IMR-90 (cell line): Measurements from ENCODE around the gene EIF3A. TPM values are rescaled to one million over a fixed set of nuclear protein-coding genes. Genes with fewer than 3 reads are reported as not detected.

Experiments
- ATAC-seq: fragments of 200-7000 bp; cut with Tn5 transposase; 2 replicates; pipeline ENCODE4 v1.9.1; 2020; ENCODE audit warnings: low read depth, mild to moderate bottlenecking, moderate library complexity
- BruUV-seq: library from RNA; stranded (reverse); fragments of 400-500 nt; replicated peaks from 2 replicates; lab custom pipeline; 2021; lab: Mats Ljungman, UMichigan
- CTCF ChIA-PET: fragments of 300-600 bp; formaldehyde crosslinking; extraction: SDS; loops from one replicate; lab custom pipeline; 2021; ENCODE audit warnings: antibody characterized with exemption; lab: Yijun Ruan, JAX
- POLR2A ChIA-PET: fragments of 300-600 bp; sonication (Branson Sonifier 250); formaldehyde crosslinking; loops from one replicate; lab custom pipeline; 2022; ENCODE audit warnings: antibody characterized with exemption; ENCODE audit not compliant: unreplicated experiment; lab: Charles Lee
- DNase-seq: peaks from one replicate; pipeline ENCODE4 v3.0.0; 2013
- H2AFZ ChIP-seq: replicated peaks from 2 replicates; pipeline ENCODE3; 2013; ENCODE audit warnings: low read length, mild to moderate bottlenecking; ENCODE audit not compliant: poor library complexity
- H2AK5ac ChIP-seq: 2 replicates; pipeline ENCODE4 v1.6.1; 2013; ENCODE audit warnings: low read depth, low read length, inconsistent platforms
- H2AK9ac ChIP-seq: replicated peaks from 2 replicates; pipeline ENCODE3; 2013; ENCODE audit warnings: mild to moderate bottlenecking, low read depth, low read length, moderate library complexity; ENCODE audit not compliant: poor library complexity
- H2BK120ac ChIP-seq: 2 replicates; pipeline ENCODE4 v1.6.1; 2013; ENCODE audit warnings: low read depth, low read length, inconsistent platforms
- H2BK15ac ChIP-seq: 3 replicates; pipeline ENCODE4 v1.6.1; 2013; ENCODE audit warnings: low read depth, low read length, inconsistent platforms
- H2BK20ac ChIP-seq: 2 replicates; pipeline ENCODE4 v1.6.1; 2013; ENCODE audit warnings: low read depth, mild to moderate bottlenecking, inconsistent platforms, low read length, moderate library complexity
- H2BK5ac ChIP-seq: 2 replicates; pipeline ENCODE4 v1.6.1; 2013; ENCODE audit warnings: mild to moderate bottlenecking, low read depth, low read length, inconsistent platforms; ENCODE audit not compliant: poor library complexity, severe bottlenecking
- H3K14ac ChIP-seq: replicated peaks from 2 replicates; pipeline ENCODE4 v1.6.1; 2013; ENCODE audit warnings: low read depth, low read length, inconsistent platforms
- H3K18ac ChIP-seq: 2 replicates; pipeline ENCODE4 v1.6.1; 2013; ENCODE audit warnings: low read depth, low read length, control low read depth
- H3K23ac ChIP-seq: 2 replicates; pipeline ENCODE4 v1.6.1; 2013; ENCODE audit warnings: low read depth, low read length, inconsistent platforms
- H3K27ac ChIP-seq: 2 replicates; pipeline ENCODE4 v1.5.1; 2013; ENCODE audit warnings: mild to moderate bottlenecking, control low read depth, low read length; ENCODE audit not compliant: insufficient read depth
- H3K27me3 ChIP-seq: 2 replicates; pipeline ENCODE4 v1.6.1; 2013; ENCODE audit warnings: low read length; ENCODE audit not compliant: control insufficient read depth, insufficient read depth
- H3K36me3 ChIP-seq: 2 replicates; pipeline ENCODE4 v1.6.1; 2013; ENCODE audit warnings: low read length, mixed read lengths; ENCODE audit not compliant: control insufficient read depth, insufficient read depth
- H3K4ac ChIP-seq: 2 replicates; pipeline ENCODE4 v1.6.1; 2013; ENCODE audit warnings: low read depth, low read length, inconsistent platforms
- H3K4me1 ChIP-seq: 2 replicates; pipeline ENCODE4 v1.6.1; 2013; ENCODE audit warnings: low read length, mixed read lengths; ENCODE audit not compliant: control insufficient read depth, insufficient read depth
- H3K4me2 ChIP-seq: 2 replicates; pipeline ENCODE4 v1.6.1; 2013; ENCODE audit warnings: low read depth, mild to moderate bottlenecking, control low read depth, low read length, moderate library complexity
- H3K4me3 ChIP-seq: 2 replicates; pipeline ENCODE4 v1.5.1; 2013; ENCODE audit warnings: low read depth, mild to moderate bottlenecking, control low read depth, low read length, moderate library complexity; ENCODE audit not compliant: insufficient read depth
- H3K56ac ChIP-seq: 2 replicates; pipeline ENCODE4 v1.6.1; 2013; ENCODE audit warnings: low read length, inconsistent platforms; ENCODE audit not compliant: insufficient read depth; ENCODE audit errors: extremely low read depth
- H3K79me1 ChIP-seq, 2 experiments: 2 replicates each; pipeline ENCODE4 v1.6.1; 2013; ENCODE audit warnings: low read length in 2 of 2, inconsistent platforms in 1 of 2, low read depth in 1 of 2
- H3K9ac ChIP-seq: 2 replicates; pipeline ENCODE4 v1.6.1; 2013; ENCODE audit warnings: low read depth, low read length, control low read depth
- H3K9me1 ChIP-seq: 2 replicates; pipeline ENCODE4 v1.6.1; 2013; ENCODE audit warnings: low read length, inconsistent platforms; ENCODE audit not compliant: insufficient read depth
- H3K9me3 ChIP-seq: 2 replicates; pipeline ENCODE4 v1.6.1; 2013; ENCODE audit warnings: low read length; ENCODE audit not compliant: control insufficient read depth, insufficient read depth
- H4K20me1 ChIP-seq: 2 replicates; pipeline ENCODE4 v1.6.1; 2013; ENCODE audit warnings: low read length, inconsistent platforms; ENCODE audit not compliant: insufficient read depth
- H4K5ac ChIP-seq: 2 replicates; pipeline ENCODE4 v1.6.1; 2013; ENCODE audit warnings: mild to moderate bottlenecking, low read depth, low read length, control low read depth
- H4K8ac ChIP-seq, 2 experiments: 2 replicates each; pipeline ENCODE4 v1.6.1; 2013; ENCODE audit warnings: low read depth in 2 of 2, low read length in 2 of 2, control low read depth in 1 of 2, inconsistent platforms in 1 of 2
- H4K91ac ChIP-seq: 2 replicates; pipeline ENCODE4 v1.6.1; 2013; ENCODE audit warnings: low read depth, low read length, inconsistent platforms; ENCODE audit not compliant: insufficient read depth
- BHLHE40 ChIP-seq: fragments of 150-350 bp; IDR thresholded peaks from 2 replicates; pipeline ENCODE4 v1.6.1; 2016; ENCODE audit warnings: mild to moderate bottlenecking, low read depth, low read length
- CEBPB ChIP-seq: IDR thresholded peaks from 2 replicates; pipeline ENCODE4 v1.6.1; 2012; ENCODE audit warnings: low read depth, low read length, improper control_type of control experiment
- CHD1 ChIP-seq: IDR thresholded peaks from 2 replicates; pipeline ENCODE4 v1.6.1; 2012; ENCODE audit warnings: low read depth, low read length, improper control_type of control experiment
- ELK1 ChIP-seq: fragments of 150-350 bp; IDR thresholded peaks from 2 replicates; pipeline ENCODE4 v1.6.1; 2016; ENCODE audit warnings: low read depth, mild to moderate bottlenecking, low read length, moderate library complexity, borderline replicate concordance
- FOS ChIP-seq: fragments of 150-350 bp; IDR thresholded peaks from 2 replicates; pipeline ENCODE4 v1.6.1; 2016; ENCODE audit warnings: low read depth, low read length
- MAFK ChIP-seq: IDR thresholded peaks from 2 replicates; pipeline ENCODE4 v1.6.1; 2012; ENCODE audit warnings: low read depth, low read length, improper control_type of control experiment
- MAZ ChIP-seq: IDR thresholded peaks from 2 replicates; pipeline ENCODE4 v1.6.1; 2012; ENCODE audit warnings: low read depth, mild to moderate bottlenecking, low read length, improper control_type of control experiment, moderate library complexity, borderline replicate concordance
- MXI1 ChIP-seq: IDR thresholded peaks from 2 replicates; pipeline ENCODE4 v1.6.1; 2012; ENCODE audit warnings: low read depth, mild to moderate bottlenecking, low read length, moderate library complexity, borderline replicate concordance
- POLR2A ChIP-seq: IDR thresholded peaks from 2 replicates; pipeline ENCODE4 v1.6.1; 2012; ENCODE audit warnings: mild to moderate bottlenecking, low read depth, low read length
- RAD21 ChIP-seq: IDR thresholded peaks from 2 replicates; pipeline ENCODE4 v1.6.1; 2012; ENCODE audit warnings: low read length, improper control_type of control experiment
- RCOR1 ChIP-seq: IDR thresholded peaks from 2 replicates; pipeline ENCODE4 v1.6.1; 2012; ENCODE audit warnings: mild to moderate bottlenecking, low read length, improper control_type of control experiment; ENCODE audit not compliant: insufficient replicate concordance
- RFX5 ChIP-seq: IDR thresholded peaks from 2 replicates; pipeline ENCODE4 v1.8.0; 2012; ENCODE audit warnings: low read depth, mild to moderate bottlenecking, low read length, moderate library complexity
- SMC3 ChIP-seq: fragments of 150-350 bp; IDR thresholded peaks from 2 replicates; pipeline ENCODE4 v1.6.1; 2016; ENCODE audit warnings: low read depth, mild to moderate bottlenecking, antibody characterized with exemption, low read length, moderate library complexity
- USF2 ChIP-seq: fragments of 150-350 bp; IDR thresholded peaks from 2 replicates; pipeline ENCODE4 v1.6.1; 2017; ENCODE audit warnings: mild to moderate bottlenecking, antibody characterized with exemption, low read length, low read depth
- WGBS, 2 experiments: methylation state at CpG; one replicate each; pipeline versions ENCODE4 v1.1.5 to v1.1.7; 2013; ENCODE audit warnings: missing lambda C conversion rate in 2 of 2; ENCODE audit not compliant: insufficient read length in 1 of 2; ENCODE audit errors: extremely low coverage in 2 of 2; 5-methylcytosine and 5-hydroxymethylcytosine counted together
- dilution Hi-C: fragments of 300-500 bp; cut with HindIII; formaldehyde crosslinking; loops from one replicate; pipeline ENCODE4 v1.14.3; 2018; ENCODE audit warnings: low sequenced_read_pairs; ENCODE audit not compliant: unreplicated experiment
- in situ Hi-C: fragments of 300-500 bp; cut with MboI; formaldehyde crosslinking; loops from 3 replicates; pipeline ENCODE4 v1.14.3; 2019; ENCODE audit warnings: low sequenced_read_pairs, inconsistent platforms, mixed read lengths
- intact Hi-C: fragments of 100-400 bp; cut with micrococcal nuclease; formaldehyde crosslinking; loops from 2 replicates; pipeline ENCODE4 v1.10.0; 2022
- polyA plus RNA-seq, 3 experiments: library from polyadenylated mRNA; depleted of rRNA; stranded (reverse); fragments of >200 nt; gene quantifications; 2 replicates each; pipeline ENCODE4 v1.2.3, GENCODE V29; 2012; ENCODE audit warnings: low replicate concordance in 1 of 3
- total RNA-seq: library from RNA; depleted of rRNA; stranded (reverse); fragments of >200 nt; gene quantifications from 2 replicates; pipeline ENCODE4 v1.2.3, GENCODE V29; 2012

The EIF3A gene
- total and polyA plus RNA-seq, 2 of the 4 experiments (the other 2 are of a cell fraction): 49.6 to 145 TPM

GRCh38 chr10:119090026-119090795 is 9.6 kb upstream of the EIF3A start:
- Histone ChIP-seq H3K9me1 (peaks cover 4% of the 10 kb centered on the region; the same call in 1 of the 2 replicates), H2AK9ac (no peak overlapping the region), H2AK5ac (no peak overlapping the region), H2BK5ac (no peak overlapping the region), H3K18ac (no peak overlapping the region), H2BK15ac (no peak overlapping the region; the same call in 2 of the 3 replicates), H2BK120ac (no peak overlapping the region), H3K23ac (no peak overlapping the region), H2AFZ (no peak overlapping the region), H3K9ac (no peak overlapping the region), H3K27ac (no peak overlapping the region), H3K4me1 (peaks cover 7% of the 10 kb centered on the region), H3K27me3 (no peaks in the 10 kb centered on the region), H2BK20ac (no peak overlapping the region), H3K14ac (no peak overlapping the region), H3K56ac (no peak overlapping the region), H3K36me3 (no peaks in the 10 kb centered on the region), H3K4me2 (no peak overlapping the region), H4K8ac (no peak overlapping the region), H4K91ac (no peak overlapping the region), H4K5ac (no peak overlapping the region), H4K20me1 (no peaks in the 10 kb centered on the region), H3K9me3 (no peaks in the 10 kb centered on the region), H3K79me1 (no peaks in the 10 kb centered on the region), H3K4ac (0 out of 2 replicates have a peak overlapping the region, but pooled peaks have one; percentile 18), H3K4me3 (no peak overlapping the region)
- BruUV-seq: no TSS peak
- intact Hi-C loops (no loop called here), in situ Hi-C loops (no loop called here), dilution Hi-C loops (no loop called here)
- 69% methylated on average over 2 of the region's 13 CpGs; no CpG with 5 or more reads in 1 of the 2 experiments for WGBS, 2 experiments
- ATAC-seq: no peak
- DNase-seq: no peak
- POLR2A ChIA-PET: no interaction called here
- CTCF ChIA-PET: no interaction called here
- TF ChIP-seq MAFK: no peak
- TF ChIP-seq BHLHE40: no peak
- no peak for TF ChIP-seq ELK1
- no peak for TF ChIP-seq RAD21
- TF ChIP-seq CHD1: no peak
- no peak for TF ChIP-seq RCOR1
- no peak for TF ChIP-seq USF2
- no peak for TF ChIP-seq POLR2A
- TF ChIP-seq MXI1: no peak
- TF ChIP-seq FOS: no peak
- no peak for TF ChIP-seq SMC3
- no peak for TF ChIP-seq CEBPB
- TF ChIP-seq RFX5: no peak
- TF ChIP-seq MAZ: no peak
